DOHH2 (cell line): Measurements from ENCODE around the gene NUTM2G.
"Not testable (repeated sequence)": the region's sequence is repeated elsewhere in the genome, so short reads cannot be mapped to it uniquely, and the experiment has no call there.

Source experiments
- CTCF ChIP-seq: fragments of 200-600 bp; sonication (generic); IDR thresholded peaks from one replicate; pipeline ENCODE4 v1.5.1; 2014; ENCODE audit warnings: antibody characterized with exemption, mild to moderate bottlenecking, low read depth, low read length; ENCODE audit not compliant: poor library complexity, severe bottlenecking
- EZH2phosphoT487 ChIP-seq: fragments of 200-600 bp; sonication (generic); IDR thresholded peaks from 2 replicates; pipeline ENCODE4 v1.6.1; 2017; ENCODE audit warnings: borderline replicate concordance, mild to moderate bottlenecking, antibody characterized with exemption, low read length, moderate library complexity, mixed read lengths

GRCh38 chr9:96915539-96915938 is 13.1 kb upstream of the NUTM2G start:
- not testable (repeated sequence) for TF ChIP-seq CTCF, EZH2phosphoT487
